HG02938 (cell line): ENCODE data around the gene CCDC102B.
"Not testable (repeated sequence)": the region's sequence is repeated elsewhere in the genome, so short reads cannot be mapped to it uniquely, and the experiment has no call there.

ENCODE experiments used
- ATAC-seq: cut with Tn5 transposase; IDR thresholded peaks from one replicate; pipeline ENCODE4 v1.9.1; 2021; ENCODE audit warnings: mild to moderate bottlenecking, moderate library complexity; ENCODE audit not compliant: unreplicated experiment

Gene CCDC102B

DNA sequence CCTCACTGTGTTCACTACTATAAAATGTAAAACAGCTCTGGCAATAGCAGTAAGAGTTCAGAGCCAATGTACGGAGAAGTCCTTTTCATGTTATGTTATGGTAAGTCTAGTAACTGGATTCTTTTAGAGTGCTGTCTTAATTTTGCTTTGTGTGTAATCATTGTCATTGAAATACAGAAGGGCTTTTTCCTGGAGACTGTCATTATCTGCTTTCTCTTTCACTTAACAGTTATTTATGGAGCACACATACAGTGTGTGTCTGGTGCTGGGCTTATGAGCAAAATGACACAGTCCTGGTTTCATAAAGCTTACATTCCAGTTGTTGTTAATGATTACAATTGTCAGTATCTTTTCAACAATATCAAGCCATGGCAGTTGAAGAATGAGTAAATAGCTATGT is 95.5 kb downstream of the CCDC102B start:
- no peak for ATAC-seq

DNA sequence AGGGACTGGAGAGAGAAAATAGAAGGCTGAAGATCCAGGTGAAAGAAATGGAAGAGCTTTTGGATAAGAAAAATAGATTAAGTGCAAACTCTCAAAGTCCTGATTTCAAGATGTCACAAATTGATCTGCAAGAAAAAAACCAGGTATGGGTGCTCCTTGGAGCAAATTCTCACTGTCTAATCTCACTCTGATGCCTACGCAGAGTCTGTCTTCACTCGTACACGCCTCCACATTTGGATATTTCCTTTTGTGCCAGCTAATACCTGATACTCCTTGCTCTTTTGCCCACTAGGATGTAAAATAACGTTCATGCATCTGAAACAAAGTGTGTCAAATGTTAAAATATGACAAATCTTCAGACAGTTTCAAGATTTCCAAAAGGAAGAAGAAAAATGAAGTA is 99.4 kb downstream of the CCDC102B start:
- ATAC-seq = no peak

DNA sequence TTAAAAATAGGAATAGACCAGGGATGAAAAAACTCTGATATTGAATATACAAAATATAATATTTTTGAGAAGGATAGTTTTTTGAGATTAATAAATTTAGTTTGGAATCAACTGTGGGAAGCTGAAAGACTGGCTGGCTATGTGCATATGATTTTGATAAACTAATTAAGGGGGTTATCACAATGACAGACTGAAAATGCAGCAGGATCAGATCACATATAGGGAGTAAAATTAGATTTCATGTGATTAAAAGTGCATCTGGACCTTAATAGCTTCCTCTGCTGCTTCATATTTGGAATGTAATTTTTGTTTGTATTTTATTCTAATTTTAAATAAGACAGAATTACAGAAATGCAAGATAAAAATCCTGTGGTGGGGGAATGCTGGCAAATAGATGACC is 111.7 kb downstream of the CCDC102B start:
- no peak for ATAC-seq

DNA sequence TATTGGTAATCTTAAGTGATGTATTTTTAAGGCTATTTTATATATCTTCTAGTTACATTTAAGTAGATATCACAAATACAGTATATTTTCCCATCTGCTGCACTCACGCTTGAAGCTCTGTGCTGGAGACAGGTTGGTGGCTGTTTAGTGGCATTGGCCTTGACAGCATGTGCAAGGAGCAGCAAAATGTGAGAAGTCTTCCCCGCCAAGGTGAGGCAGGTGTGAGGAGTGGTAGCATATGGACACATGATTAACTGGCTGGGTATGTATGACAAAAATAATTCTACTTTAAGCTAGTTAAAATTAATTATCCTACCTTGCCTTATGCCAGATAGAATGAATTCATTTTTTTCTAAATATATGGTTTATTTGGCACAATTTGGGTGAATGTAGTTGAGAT is 117.2 kb downstream of the CCDC102B start:
- ATAC-seq = no peak

DNA sequence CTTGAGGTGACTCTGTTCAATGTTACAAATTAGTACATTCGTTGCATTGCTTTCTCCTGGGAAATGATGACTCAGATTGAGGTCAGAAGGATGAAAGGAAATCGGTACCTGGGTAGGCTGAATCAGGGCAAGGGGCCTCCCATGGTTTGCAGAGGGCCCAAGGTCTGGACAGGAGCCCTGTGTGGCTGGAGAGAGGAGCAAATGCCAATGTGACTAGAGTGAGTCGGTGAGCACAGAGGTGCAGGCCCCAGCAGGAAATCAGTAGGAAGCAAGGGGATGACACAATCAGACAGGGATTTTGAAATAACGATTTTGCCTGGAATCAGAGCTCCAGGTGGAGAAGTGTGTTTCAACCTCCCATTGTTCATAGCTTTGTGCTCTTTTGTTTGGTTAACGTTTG is 118.9 kb downstream of the CCDC102B start:
- no peak for ATAC-seq

DNA sequence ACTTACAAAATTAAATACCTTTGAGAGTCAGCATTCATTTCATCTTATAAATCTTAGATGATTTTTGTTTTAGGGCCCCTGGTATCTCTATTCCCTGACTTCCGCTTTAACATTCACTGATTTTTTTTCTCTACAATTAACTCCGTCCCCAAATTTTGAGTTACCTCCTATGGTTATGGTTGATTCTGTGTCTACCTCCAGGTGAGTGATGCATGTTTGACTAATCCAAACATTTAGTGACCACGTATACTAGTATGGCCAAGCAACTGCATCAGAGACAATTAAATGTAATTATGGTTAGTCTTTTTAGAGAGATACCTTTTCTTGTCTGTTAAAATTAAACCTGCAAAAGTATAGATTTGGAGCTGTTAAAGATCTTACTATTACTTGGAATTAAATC is 120.3 kb downstream of the CCDC102B start:
- ATAC-seq = no peak

DNA sequence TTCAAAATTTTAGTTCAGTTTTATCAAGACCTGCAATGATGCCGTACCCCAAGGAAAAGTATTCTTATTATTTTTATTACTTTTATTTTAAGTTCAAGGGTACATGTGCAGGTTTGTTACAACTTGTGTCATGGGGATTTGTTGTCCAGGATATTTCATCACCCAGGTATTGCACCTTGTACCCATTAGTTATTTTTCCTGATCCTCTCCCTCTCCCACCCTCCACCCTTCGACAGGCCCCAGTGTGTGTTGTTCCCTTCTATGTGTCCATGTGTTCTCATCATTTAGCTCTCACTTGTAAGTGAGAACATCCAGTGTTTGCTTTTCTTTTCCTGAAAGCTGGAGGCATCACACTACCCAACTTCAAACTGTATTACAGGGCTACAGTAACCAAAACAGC is 122.0 kb downstream of the CCDC102B start:
- no peak for ATAC-seq

DNA sequence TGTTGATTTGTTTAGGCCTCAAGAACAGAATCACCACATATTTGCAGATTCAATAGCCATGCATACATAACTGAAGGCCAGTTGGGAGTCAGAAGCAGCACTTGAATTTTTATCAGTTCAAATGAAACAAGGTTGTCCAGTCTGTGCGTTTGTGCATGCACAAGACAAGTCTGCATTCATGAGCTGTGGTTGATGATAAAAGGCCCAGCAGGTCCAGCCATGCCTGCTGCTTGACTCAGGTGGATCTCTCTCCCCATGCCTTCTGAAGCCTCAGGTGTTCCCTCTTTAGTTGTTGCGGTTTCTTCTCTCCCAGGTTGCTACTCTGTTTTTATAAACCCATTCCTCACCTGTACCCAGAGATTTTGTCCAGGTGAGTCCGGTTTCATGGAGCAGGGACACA is 124.5 kb downstream of the CCDC102B start:
- ATAC-seq = no peak

DNA sequence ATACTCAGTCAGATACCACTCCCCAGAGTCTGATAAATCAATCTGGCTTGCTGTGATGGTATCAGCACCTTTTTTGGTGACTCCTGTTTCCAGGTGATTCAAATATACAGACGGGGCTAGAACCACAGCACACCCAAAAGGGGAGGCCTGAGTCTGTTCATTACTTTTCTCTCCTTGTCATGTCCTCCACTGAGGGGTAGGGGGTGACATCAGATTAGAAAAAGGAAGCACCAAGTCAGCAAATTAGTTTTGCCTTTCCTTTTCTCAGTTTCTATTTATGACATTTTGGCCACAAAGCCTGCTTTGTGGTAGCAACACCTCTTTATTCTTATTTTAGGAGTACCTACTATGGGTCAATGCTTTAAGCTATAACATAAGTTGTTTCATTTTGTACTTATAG is 127.4 kb downstream of the CCDC102B start:
- ATAC-seq = peak; percentile 86

DNA sequence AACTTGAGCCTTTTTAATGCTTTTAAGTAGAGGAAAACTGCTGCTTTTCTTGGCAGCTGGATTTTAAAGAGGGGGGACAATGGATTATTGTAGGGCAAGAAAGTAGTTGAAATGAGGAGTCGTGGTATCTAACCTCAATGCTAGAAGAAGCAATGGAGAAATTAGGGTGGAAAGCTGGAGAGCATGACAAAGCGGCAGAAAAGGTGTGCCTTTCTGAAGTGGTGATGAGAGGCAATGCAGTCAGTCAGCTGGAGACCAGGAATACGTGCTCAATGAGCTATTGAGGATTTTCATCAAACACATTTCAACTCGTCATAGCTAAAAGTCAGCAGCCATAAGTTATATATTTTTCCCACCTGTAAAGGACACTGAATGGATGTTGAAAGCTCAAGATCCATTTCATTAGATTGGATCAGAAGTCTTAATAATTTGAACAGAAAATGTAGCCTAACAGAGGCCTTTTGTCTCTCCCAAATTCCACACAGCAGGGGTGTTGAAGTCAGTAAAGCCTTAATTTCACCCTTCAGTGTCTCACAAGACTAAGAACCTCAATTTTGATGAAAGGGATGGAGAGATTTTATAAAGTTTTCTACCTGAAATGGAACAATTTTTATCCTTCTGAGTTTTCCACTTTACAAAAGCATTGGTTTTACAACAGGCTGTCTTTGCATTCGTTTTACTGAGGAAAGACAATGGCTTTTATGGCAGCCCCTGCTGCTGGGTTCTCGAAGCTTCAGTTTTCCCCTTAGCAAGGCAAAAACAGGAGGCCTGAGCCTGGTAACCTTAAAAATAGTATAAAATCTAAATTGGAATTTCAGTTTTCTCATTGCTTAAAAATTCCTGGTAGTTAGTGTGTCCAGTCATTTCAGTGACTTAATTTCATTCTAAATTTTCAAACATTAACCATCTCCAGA is 131.1 kb downstream of the CCDC102B start:
- no peak for ATAC-seq

DNA sequence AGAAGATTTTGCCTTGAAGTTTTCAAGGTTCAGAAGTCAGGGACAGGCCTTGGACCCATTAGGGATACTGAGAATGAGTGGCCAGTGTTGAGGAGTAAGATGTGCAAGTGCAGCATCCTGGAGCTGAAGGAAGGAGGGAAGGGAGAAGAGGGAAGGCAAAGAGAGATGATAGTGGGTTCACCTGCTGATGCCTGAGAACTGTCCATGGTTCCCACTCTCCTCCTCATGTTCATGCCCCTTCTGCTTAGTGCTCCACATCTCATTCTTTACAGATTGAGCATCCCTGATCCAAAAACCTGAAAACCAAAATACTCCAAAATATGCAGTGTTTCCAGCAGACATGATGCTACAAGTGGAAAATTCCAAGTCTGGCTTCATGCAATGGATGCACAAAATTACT is 137.8 kb downstream of the CCDC102B start:
- no peak for ATAC-seq

DNA sequence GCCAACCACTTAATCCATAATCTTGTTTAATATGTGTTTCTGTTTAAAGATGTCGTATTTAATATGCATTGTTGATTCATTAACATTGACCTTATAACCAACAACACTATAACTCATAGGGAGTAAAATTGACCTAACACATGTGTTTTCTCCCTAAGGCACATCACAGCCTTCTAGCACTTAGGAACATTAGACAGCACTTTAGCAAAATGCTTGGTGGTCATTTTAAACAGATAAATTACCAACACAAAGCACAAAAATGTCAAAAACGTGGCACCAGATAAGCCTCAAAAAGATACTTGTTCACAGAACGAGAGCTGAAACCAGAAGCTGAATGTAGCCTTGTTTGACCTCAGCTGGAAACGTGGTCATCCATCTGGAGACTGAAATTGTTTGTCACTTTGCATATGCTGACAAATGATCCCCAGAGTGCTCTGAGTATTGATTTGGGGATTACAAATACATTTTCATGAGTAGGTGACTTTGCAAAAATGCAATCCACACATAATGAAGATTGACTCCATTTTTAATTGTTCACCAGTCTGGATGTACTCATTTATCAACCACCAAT is 139.2 kb downstream of the CCDC102B start:
- ATAC-seq = peak; percentile 76

DNA sequence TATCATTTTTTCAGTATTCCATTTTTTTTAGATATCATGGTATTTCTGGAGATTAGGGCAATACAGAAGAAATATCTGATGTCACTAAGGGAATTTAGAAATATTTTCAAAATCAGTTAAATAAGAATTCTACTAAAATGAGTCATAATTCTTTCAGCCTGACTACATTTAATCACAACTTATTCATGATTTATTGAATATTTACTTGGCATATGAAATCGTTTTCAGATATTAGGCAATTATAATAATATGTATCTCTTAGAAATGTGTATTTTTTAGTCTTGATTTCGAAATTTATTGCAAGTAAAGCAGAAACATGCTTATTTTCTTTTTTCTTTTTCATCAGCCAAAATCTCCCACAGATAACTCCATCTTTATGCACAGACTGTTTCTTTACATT is 142.2 kb downstream of the CCDC102B start:
- no peak for ATAC-seq

DNA sequence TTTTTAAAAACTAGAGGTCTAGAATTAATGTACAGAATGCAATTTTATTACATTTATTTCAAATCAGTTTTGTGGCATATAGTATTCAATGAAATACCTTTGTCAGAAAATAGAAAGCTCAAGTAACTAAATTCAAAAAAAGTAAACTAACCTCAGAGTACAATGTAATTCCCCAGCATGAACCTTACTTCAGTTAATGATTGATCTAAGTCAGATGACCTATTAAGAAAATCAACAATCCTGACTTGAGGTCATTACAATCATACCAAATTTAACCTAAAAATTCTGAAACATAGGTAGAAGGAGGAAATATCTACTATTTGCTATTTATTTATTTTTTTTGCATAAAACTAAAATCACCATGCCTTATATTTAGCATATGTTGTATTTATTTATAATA is 142.9 kb downstream of the CCDC102B start:
- no peak for ATAC-seq

DNA sequence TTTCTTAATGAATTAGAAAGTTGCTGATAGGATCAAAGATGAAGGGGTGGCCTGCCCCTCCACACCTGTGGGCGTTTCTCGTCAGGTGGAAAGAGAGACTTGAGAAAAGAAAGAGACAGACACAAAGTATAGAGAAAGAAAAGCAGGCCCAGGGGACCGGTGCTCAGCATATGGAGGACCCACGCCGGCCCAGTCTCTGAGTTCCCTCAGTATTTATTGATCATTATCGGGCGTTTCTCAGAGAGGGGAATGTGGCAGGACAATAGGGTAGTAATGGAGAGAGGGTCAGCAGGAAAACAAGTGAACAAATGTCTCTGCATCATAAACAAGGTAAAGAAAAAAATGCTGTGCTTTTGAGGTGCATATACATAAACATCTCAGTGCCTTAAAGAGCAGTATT is 144.3 kb downstream of the CCDC102B start:
- ATAC-seq = no peak

DNA sequence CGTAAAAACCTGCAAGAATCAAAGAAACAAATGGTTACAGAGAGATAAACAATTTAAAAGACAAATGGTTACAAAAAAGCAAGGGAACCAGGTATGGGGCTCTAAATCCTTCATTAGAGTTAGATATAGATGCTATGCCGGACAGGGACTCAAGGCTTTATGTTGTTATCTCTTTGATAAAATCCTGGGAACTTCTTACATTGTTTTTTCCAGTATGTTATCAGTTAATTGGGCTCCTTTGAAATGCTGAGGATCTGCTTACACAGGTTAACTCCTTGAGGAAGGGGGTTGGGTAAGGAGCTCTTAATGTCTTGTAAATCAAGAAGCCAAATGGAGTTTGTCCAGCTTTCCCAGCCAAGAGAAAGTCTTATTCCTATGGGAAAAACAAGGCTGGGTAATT is 146.0 kb downstream of the CCDC102B start:
- ATAC-seq = not testable (repeated sequence)

DNA sequence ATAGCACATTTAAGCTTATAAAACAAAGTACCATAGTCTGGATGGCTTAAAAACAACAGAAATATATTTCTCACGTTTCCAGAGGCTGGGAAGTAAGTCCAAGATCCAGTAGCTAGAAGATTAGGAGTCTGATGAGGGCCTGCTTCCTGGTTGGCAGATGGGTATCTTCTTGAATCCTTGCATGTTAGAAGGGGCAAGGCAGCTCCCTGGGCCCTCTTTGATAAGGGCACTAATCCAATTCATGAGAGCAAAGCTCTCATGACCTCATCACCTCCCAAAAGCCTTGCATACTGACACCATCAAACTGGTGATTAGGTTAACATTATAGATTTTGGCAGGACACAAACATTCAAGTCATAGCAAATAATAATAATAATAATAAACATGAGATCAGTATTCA is 146.4 kb downstream of the CCDC102B start:
- no peak for ATAC-seq

DNA sequence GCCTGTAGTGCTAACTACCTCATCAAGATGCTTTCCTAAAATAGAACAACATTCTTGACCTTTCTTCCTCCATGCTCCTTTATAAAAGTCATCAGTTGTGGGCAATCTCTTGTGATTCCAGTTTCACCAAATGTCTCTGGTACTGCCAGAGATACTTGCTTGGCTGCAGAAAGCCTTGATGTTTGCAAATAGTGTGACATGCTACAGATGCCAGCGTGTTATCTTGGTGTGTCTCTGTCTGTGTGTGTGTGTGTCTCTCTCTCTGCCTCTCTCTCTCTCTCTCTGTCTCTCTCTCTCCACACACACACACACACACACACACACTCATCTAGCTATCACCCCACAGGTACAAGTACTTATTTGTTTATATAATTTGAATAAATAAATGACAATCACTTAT is 146.9 kb downstream of the CCDC102B start:
- ATAC-seq = no peak

DNA sequence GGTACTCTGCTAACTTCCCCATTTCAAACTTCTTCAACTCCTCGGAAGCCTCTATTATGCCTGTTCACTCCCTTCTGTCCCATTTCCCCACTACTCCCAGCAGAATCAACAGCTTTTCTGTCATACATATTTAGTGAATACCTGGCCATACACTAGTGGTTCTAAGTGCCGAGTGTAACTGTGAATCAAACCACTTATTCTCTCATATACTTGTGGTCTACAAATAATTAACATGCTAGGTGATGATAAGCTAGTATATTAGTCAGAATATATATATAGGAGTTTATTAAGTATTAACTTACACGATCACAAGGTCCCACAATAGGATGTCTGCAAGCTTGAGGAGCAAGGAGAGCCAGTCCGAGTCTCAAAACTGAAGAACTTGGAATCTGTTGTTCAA is 150.7 kb downstream of the CCDC102B start:
- ATAC-seq = no peak

DNA sequence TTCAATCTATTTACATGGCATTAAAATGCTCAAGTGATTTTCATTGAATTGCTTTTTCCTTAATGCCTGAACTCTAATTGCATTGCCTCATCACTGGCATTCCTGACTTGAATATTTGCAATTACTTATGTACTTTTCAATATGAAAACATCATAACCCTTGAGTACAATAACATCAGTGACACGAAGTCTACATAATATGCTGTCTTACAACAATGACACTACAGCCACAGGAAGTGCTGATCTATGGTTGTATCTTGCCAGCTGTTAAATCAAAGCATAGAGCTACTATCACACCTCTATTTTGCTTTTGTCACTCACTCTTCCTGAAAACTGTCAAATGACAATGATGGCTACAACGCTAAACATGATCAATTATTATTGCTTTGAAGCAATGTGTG is 156.9 kb downstream of the CCDC102B start:
- ATAC-seq = no peak

DNA sequence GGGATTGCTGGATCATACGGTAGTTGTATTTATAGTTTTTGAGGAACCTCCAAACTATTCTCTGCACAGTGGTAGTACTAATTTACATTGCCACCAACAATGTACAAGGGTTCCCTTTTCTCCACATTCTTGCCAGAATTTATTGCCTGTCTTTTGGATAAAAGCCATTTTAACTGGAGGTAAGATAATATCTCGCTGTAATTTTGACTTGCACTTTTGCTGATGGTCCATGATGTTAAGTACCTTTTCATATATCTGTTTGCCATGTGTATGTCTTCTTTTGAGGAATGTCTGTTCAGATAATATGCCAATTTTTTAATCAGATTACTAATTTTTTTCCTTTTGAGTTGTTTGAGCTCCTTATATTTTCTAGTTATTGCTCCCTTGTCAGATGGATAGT is 158.8 kb downstream of the CCDC102B start:
- no peak for ATAC-seq

DNA sequence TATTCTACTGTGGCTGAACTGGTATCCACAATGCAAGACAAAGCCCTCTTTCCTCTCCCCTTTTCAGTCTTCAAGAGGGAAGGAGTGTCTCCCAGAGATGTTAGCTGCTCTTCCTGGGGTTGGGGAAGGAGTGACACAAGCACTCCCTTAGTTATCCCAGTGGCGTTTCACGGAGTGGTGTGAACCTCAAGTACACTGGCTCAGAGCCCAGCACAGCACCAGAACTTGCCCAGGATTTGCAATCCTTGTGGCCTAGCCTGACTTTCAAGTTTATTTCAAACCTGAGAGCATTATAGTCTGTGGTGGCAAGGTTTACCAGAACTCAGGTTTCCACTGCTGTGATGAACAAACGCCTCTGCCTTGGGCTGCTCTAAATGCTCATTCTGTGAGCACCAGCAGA is 162.5 kb downstream of the CCDC102B start:
- ATAC-seq = no peak

DNA sequence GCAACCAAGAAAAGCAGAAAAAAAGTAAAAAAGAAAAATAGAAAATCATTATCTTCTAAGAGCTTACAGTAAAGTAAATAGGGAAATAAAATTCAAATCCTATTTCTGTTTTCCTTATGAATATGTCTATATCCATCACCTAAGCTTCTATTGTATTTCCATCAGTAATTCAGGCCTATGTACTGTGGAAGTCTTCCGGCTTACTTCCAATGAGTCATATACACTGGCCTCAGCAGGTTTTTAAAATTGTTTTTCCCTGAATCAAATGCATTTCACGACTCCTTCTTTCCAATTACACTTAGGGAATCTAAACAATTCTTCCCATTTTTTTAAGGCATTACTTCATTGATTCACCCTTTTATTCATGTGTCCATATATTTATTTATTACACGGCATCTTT is 164.7 kb downstream of the CCDC102B start:
- ATAC-seq = no peak
